HepG2 (cell line): Measurements from ENCODE around the gene IL1RAPL1. TPM values are rescaled to one million over a fixed set of nuclear protein-coding genes. Genes with fewer than 3 reads are reported as not detected.

Experiments used
- ATAC-seq: fragments of 200-7000 bp; cut with Tn5 transposase; 3 replicates; pipeline ENCODE4 v1.9.1; 2020; ENCODE audit warnings: mild to moderate bottlenecking, moderate library complexity
- BruUV-seq: library from RNA; stranded (reverse); fragments of 400-500 nt; replicated peaks from 2 replicates; lab custom pipeline; 2021; lab: Mats Ljungman, UMichigan
- CTCF ChIA-PET: fragments of 300-600 bp; formaldehyde crosslinking; extraction: SDS; loops from one replicate; lab custom pipeline; 2021; ENCODE audit warnings: low total read pairs, inconsistent platforms, low intra/inter-chr PET ratio; lab: Yijun Ruan, JAX
- POLR2A ChIA-PET: fragments of 350-600 bp; sonication (Branson Sonifier 250); formaldehyde crosslinking; loops from one replicate; lab custom pipeline; 2020; ENCODE audit warnings: antibody characterized with exemption, inconsistent platforms; lab: Yijun Ruan, JAX
- DNase-seq: peaks from one replicate; pipeline ENCODE4 v3.0.0-alpha.2; 2015; ENCODE audit warnings: low spot score
- FAIRE-seq: peaks from 3 replicates; lab custom pipeline; 2011; peaks lifted over from hg19 to GRCh38; lab: Jason Lieb, UNC
- H2AFZ ChIP-seq: one replicate; pipeline ENCODE4 v1.6.1; 2011; ENCODE audit warnings: low read length, inconsistent platforms
- H3K27ac ChIP-seq: fragments of 300-600 bp; 3 replicates; pipeline ENCODE4 v1.8.0; 2011; ENCODE audit warnings: mixed run types, mild to moderate bottlenecking, mixed read lengths, low read length, inconsistent platforms; ENCODE audit not compliant: insufficient read depth; ENCODE audit errors: extremely low read length
- H3K27me3 ChIP-seq, 2 experiments: fragments of 200-600 bp in 1 of 2; 2 replicates in 1 of 2; 3 replicates in 1 of 2; pipeline versions ENCODE4 v1.6.0 to v1.8.0; 2011; ENCODE audit warnings: low read length in 2 of 2, mild to moderate bottlenecking in 2 of 2, moderate library complexity in 2 of 2, inconsistent platforms in 1 of 2; ENCODE audit not compliant: insufficient read depth in 2 of 2, control insufficient read depth in 1 of 2
- H3K36me3 ChIP-seq, 2 experiments: fragments of 200-600 bp in 1 of 2; replicated peaks in 1 of 2; 2 replicates in 1 of 2; 3 replicates in 1 of 2; pipeline versions ENCODE4 v1.5.1 to v1.8.0; 2011; ENCODE audit warnings: low read length in 2 of 2, inconsistent platforms in 1 of 2; ENCODE audit not compliant: insufficient read depth in 2 of 2, control insufficient read depth in 1 of 2
- H3K4me1 ChIP-seq: 2 replicates; pipeline ENCODE4 v1.5.1; 2012; ENCODE audit warnings: low read length, inconsistent platforms; ENCODE audit not compliant: insufficient read depth
- H3K4me2 ChIP-seq: 2 replicates; pipeline ENCODE4 v1.6.0; 2011; ENCODE audit warnings: low read depth, low read length, inconsistent platforms
- H3K4me3 ChIP-seq, 3 experiments: fragments of 200-600 bp in 1 of 3; sonication (generic), shearing (Covaris generic) in 1 of 3; replicated peaks in 1 of 3; 2 replicates each; pipeline ENCODE4 v1.5.1; 2011 to 2016; ENCODE audit warnings: low read length in 3 of 3, inconsistent platforms in 2 of 3, low read depth in 2 of 3, mild to moderate bottlenecking in 2 of 3, control low read depth in 1 of 3, mixed read lengths in 1 of 3; ENCODE audit not compliant: insufficient read depth in 1 of 3
- H3K79me2 ChIP-seq: one replicate; pipeline ENCODE4 v1.6.1; 2011; ENCODE audit warnings: low read length, inconsistent platforms; ENCODE audit not compliant: insufficient read depth
- H3K9ac ChIP-seq: 2 replicates; pipeline ENCODE4 v1.6.0; 2011; ENCODE audit warnings: mild to moderate bottlenecking, low read depth, low read length, inconsistent platforms; ENCODE audit not compliant: insufficient read depth
- H3K9me3 ChIP-seq: 2 replicates; pipeline ENCODE4 v1.5.1; 2012; ENCODE audit warnings: mild to moderate bottlenecking, low read length
- H4K20me1 ChIP-seq: 2 replicates; pipeline ENCODE4 v1.6.0; 2011; ENCODE audit warnings: inconsistent platforms, mild to moderate bottlenecking, low read length, moderate library complexity; ENCODE audit not compliant: insufficient read depth
- HIC2 ChIP-seq: sonication (generic); formaldehyde crosslinking; IDR thresholded peaks from 2 replicates; pipeline ENCODE4 v1.9.0; 2022; ENCODE audit warnings: low read depth, missing genetic modification reagents
- MLX ChIP-seq: IDR thresholded peaks from 2 replicates; pipeline ENCODE4 v1.6.1; 2016
- ZNF513 ChIP-seq: sonication (generic); formaldehyde crosslinking; conservative IDR thresholded peaks from 2 replicates; pipeline ENCODE4 v1.5.0; 2020; ENCODE audit warnings: missing genetic modification reagents
- ZNF749 ChIP-seq: sonication (generic); formaldehyde crosslinking; IDR thresholded peaks from 2 replicates; pipeline ENCODE4 v1.8.0; 2022; ENCODE audit warnings: mild to moderate bottlenecking, missing genetic modification reagents, moderate library complexity, borderline replicate concordance
- ZNF768 ChIP-seq: sonication (generic); formaldehyde crosslinking; IDR thresholded peaks from 2 replicates; pipeline ENCODE4 v1.4.0; 2020; ENCODE audit warnings: missing genetic modification reagents
- WGBS: methylation state at CpG from one replicate; pipeline ENCODE4 v1.1.6; 2017; ENCODE audit warnings: low lambda C conversion rate; 5-methylcytosine and 5-hydroxymethylcytosine counted together
- in situ Hi-C: cut with HindIII; loops from 2 replicates; pipeline ENCODE4 v1.10.0; 2017; ENCODE audit warnings: low pct_unique_long_range_greater_than_20kb; ENCODE audit not compliant: extremely low pct_ligation_motif_present
- intact Hi-C: fragments of 100-400 bp; cut with micrococcal nuclease; formaldehyde crosslinking; loops from one replicate; pipeline ENCODE4 v1.10.0; 2022; ENCODE audit not compliant: unreplicated experiment
- polyA plus RNA-seq, 8 experiments: library from polyadenylated mRNA; depleted of rRNA in 3 of 8; stranded (reverse) in 7 of 8; unstranded in 1 of 8; fragments of >200 nt; fragmentation: Illumina TruSeq in 4 of 8; extraction: Trizol in 4 of 8; gene quantifications; 2 replicates each; pipeline versions ENCODE4 v1.2.1 to v1.2.3, GENCODE V29; 2011 to 2016; ENCODE audit warnings: low read depth in 4 of 8, missing spikeins in 1 of 8, mixed read lengths in 1 of 8; ENCODE audit not compliant: insufficient read depth in 1 of 8
- total RNA-seq, 5 experiments: library from RNA; depleted of rRNA; stranded (reverse); fragments of >200 nt; fragmentation: Illumina TruSeq; extraction: Trizol; gene quantifications; 2 replicates each; pipeline ENCODE4 v1.2.3, GENCODE V29; 2016; ENCODE audit warnings: low read depth in 1 of 5

Gene IL1RAPL1
- total and polyA plus RNA-seq, 2 of the 13 experiments (the other 11 are each of a cell fraction or from before 2014, with no cell fraction given) = 0.04 TPM; not detected in 1

GRCh38 chrX:29285664-29286063 lies 698.4 kb downstream of the IL1RAPL1 start:
- no peak overlapping the region for H3K4me3 ChIP-seq
- no peak overlapping the region for H3K4me2 ChIP-seq
- intact Hi-C loops = no loop called here
- H3K9me3 ChIP-seq = no peaks in the 10 kb centered on the region
- H2AFZ ChIP-seq = no peak overlapping the region
- CTCF ChIA-PET = no interaction called here
- WGBS = 0% methylated on average over 2 of the region's 2 CpGs
- no TSS peak for BruUV-seq
- H3K27me3 ChIP-seq = no peaks in the 10 kb centered on the region
- ATAC-seq (no peak), DNase-seq (no peak)
- H3K79me2 ChIP-seq = no peaks in the 10 kb centered on the region
- no peak overlapping the region for H3K9ac ChIP-seq
- H3K27ac ChIP-seq = no peak overlapping the region
- H3K4me1 ChIP-seq = no peaks in the 10 kb centered on the region
- no peaks in the 10 kb centered on the region for H4K20me1 ChIP-seq
- H3K36me3 ChIP-seq = no peaks in the 10 kb centered on the region
- POLR2A ChIA-PET = no interaction called here
- in situ Hi-C loops = no loop called here
- TF ChIP-seq MLX (CRISPR knock-in tag) (no peak), ZNF749 (CRISPR knock-in tag) (no peak), HIC2 (CRISPR knock-in tag) (no peak), ZNF513 (CRISPR knock-in tag) (no peak), ZNF768 (CRISPR knock-in tag) (no peak)
- TF ChIP-seq, all 625 proteins: peak for 0
- no peak for FAIRE-seq
